ENCODE results near the gene COX6A1. TPM values are rescaled to one million over a fixed set of nuclear protein-coding genes. Genes with fewer than 3 reads are reported as not detected.

The COX6A1 gene
- total RNA-seq, 1 donor from 2014 or later: 142 TPM

DNA sequence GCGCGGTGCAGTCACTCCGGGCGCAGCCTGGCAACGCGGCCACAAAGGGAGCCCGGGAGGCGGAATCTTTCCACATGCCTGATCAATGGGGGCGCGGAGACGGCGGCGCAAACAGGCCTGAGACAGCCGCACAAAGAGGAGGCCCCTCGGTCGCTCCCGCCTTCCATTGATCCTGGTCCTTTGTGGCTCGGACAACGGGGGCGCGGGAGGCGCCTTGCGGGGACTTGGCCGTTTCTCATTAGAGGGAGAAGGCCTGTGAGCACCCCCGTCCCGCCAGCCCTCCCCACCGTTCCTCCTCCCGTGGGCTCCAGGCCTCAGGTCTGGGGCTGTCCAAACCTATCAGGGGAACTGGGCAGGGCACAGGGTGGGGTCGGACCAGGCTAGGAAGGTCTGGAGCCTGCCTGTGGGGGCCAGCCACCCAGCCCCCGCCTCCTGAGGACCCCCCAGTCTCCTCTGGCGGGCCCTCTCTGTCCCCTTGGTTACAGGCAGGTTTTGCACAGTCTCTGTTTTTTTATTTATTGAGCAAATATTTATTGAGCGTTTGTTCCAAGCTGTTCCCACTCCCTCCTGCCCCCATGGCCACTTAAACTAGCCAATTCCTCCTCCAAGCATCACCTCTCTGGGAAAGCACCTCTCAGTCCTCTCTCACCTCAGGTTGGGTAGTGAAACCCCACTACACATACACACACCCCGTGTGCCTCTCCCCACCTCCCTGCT is 39.9 kb upstream of the COX6A1 start:
- Histone ChIP-seq H3K27me3 (ENCODE audit: low read depth) (peaks cover 56% of the 10 kb centered on the region), H3K4me1 (no peaks in the 10 kb centered on the region)

DNA sequence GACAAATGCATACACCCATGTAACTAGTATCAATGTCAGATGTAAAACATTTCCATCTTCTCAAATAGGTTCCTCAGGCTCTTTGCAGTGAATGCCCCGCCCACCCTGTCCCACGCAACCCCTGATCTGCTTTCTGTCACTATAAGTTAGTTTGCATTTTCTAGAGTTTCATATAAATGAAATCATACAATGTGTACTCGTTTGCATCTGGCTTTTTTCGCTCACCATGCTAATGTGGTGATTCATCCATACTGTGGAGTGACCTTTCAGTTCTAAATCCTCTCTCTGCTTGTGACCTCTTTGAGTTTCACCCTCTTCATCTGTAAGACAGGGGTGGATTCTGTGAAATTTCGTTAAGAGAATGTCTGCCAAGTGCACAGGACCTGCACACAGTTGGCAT is 38.4 kb upstream of the COX6A1 start:
- DNase-seq: no peak
- no peak overlapping the region for H3K4me3 ChIP-seq
- intact Hi-C loops (cut with micrococcal nuclease): no loop called here
- H3K4me1 ChIP-seq: no peaks in the 10 kb centered on the region
- TF ChIP-seq, protein P1, sequence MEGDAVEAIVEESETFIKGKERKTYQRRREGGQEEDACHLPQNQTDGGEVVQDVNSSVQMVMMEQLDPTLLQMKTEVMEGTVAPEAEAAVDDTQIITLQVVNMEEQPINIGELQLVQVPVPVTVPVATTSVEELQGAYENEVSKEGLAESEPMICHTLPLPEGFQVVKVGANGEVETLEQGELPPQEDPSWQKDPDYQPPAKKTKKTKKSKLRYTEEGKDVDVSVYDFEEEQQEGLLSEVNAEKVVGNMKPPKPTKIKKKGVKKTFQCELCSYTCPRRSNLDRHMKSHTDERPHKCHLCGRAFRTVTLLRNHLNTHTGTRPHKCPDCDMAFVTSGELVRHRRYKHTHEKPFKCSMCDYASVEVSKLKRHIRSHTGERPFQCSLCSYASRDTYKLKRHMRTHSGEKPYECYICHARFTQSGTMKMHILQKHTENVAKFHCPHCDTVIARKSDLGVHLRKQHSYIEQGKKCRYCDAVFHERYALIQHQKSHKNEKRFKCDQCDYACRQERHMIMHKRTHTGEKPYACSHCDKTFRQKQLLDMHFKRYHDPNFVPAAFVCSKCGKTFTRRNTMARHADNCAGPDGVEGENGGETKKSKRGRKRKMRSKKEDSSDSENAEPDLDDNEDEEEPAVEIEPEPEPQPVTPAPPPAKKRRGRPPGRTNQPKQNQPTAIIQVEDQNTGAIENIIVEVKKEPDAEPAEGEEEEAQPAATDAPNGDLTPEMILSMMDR (IDR thresholded peaks at IDR 0.05; ENCODE audit: borderline replicate concordance): no peak
- peaks cover 43% of the 10 kb centered on the region for H3K27me3 ChIP-seq (ENCODE audit: low read depth)
- H3K9me3 ChIP-seq (replicated peaks): no peaks in the 10 kb centered on the region
- H3K36me3 ChIP-seq: no peaks in the 10 kb centered on the region
- H3K27ac ChIP-seq (replicated peaks): no peak overlapping the region

More for the DNA sequence above, 39.9 kb upstream of the COX6A1 start:
- Histone ChIP-seq H3K4me3 (no peak overlapping the region), H3K36me3 (no peaks in the 10 kb centered on the region), H3K27ac (replicated peaks) (no peak overlapping the region), H3K9me3 (replicated peaks) (no peaks in the 10 kb centered on the region)
- TF ChIP-seq, protein P1 (IDR thresholded peaks at IDR 0.05; ENCODE audit: borderline replicate concordance): no peak
- no peak for DNase-seq
- intact Hi-C loops (cut with micrococcal nuclease): no loop called here

DNA sequence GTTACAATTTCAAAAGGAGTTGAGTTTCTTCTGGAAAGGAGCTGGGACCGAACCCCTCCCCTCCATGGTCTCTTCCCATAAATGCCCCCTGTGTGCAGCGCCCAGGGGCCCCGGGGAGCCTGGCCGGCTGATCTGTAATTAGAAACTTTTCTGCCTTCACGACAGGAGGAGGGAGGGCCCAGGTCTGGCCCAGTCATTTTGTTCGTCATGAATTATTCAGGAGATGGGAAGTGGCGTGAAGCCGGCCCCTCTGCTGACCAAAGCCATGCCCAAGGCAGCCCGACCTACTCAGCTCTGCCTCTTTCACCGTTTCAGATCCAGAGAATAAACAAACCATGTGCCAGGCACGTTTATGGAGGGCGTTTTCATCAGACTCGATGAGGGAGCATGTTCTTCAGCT is 35.7 kb upstream of the COX6A1 start:
- no peak for DNase-seq
- no peak overlapping the region for H3K27ac ChIP-seq (replicated peaks)
- H3K4me1 ChIP-seq: no peaks in the 10 kb centered on the region
- no peak overlapping the region for H3K4me3 ChIP-seq
- TF ChIP-seq, protein P1 (IDR thresholded peaks at IDR 0.05; ENCODE audit: borderline replicate concordance): no peak
- intact Hi-C loops (cut with micrococcal nuclease): no loop called here
- no peaks in the 10 kb centered on the region for H3K36me3 ChIP-seq
- no peaks in the 10 kb centered on the region for H3K9me3 ChIP-seq (replicated peaks)
- H3K27me3 ChIP-seq (ENCODE audit: low read depth): peaks cover 16% of the 10 kb centered on the region

DNA sequence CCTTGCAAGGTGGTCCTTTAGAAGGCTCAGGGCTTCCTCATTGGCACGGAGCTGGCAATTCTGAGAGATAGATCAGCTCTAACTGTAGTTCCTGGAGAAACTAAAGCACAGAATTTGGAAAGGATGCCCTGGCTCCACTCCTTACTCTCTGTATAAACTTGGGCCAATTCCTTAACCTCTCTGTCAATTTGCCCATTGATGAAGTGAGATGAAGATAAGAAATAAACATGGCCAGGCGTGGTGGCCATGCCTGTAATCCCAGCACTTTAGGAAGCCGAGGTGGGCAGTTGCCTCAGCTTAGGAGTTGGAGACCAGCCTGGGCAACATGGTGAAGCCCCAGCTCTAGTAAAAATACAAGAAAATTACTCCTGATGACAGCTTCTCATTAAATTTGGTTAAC is 34.0 kb upstream of the COX6A1 start:
- intact Hi-C loops (cut with micrococcal nuclease): no loop called here

DNA sequence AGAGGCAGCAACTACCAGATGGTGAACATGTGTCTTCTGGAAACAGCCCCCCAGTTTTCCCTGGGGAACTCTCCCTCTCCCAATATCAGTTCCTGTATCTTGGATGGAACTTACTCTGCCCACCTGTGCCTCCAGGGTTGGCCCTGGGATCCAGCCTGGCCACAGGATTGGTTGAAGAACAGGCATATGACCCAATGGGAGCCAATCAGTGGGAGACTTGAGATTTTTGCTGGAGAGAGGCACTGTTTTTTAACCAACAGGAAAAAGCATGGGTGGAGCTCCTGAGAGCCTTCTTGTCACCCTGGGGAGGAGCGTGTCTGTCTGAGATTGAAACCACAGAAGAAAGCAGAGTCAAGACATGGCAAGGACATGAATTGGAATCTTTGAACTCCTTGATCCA is 33.6 kb upstream of the COX6A1 start:
- H3K27me3 ChIP-seq (ENCODE audit: low read depth): no peaks in the 10 kb centered on the region
- H3K9me3 ChIP-seq (replicated peaks): no peaks in the 10 kb centered on the region
- no peaks in the 10 kb centered on the region for H3K36me3 ChIP-seq
- no peak overlapping the region for H3K4me3 ChIP-seq
- H3K27ac ChIP-seq (replicated peaks): no peak overlapping the region
- DNase-seq: no peak
- intact Hi-C loops (cut with micrococcal nuclease): no loop called here
- TF ChIP-seq, protein P1 (IDR thresholded peaks at IDR 0.05; ENCODE audit: borderline replicate concordance): no peak
- no peaks in the 10 kb centered on the region for H3K4me1 ChIP-seq

More for the DNA sequence above, 34.0 kb upstream of the COX6A1 start:
- no peak overlapping the region for H3K27ac ChIP-seq (replicated peaks)
- no peaks in the 10 kb centered on the region for H3K4me1 ChIP-seq
- TF ChIP-seq, protein P1 (IDR thresholded peaks at IDR 0.05; ENCODE audit: borderline replicate concordance): no peak
- no peaks in the 10 kb centered on the region for H3K36me3 ChIP-seq
- DNase-seq: no peak
- H3K9me3 ChIP-seq (replicated peaks): no peaks in the 10 kb centered on the region
- H3K4me3 ChIP-seq: no peak overlapping the region
- no peaks in the 10 kb centered on the region for H3K27me3 ChIP-seq (ENCODE audit: low read depth)
